Heart left ventricle (tissue), 16 donors: ENCODE measurements around the gene STIMATE. TPM values are rescaled to one million over a fixed set of nuclear protein-coding genes. Genes with fewer than 3 reads are reported as not detected.

Experiments used
- ATAC-seq, 4 donors: fragments of 200-7000 bp; cut with Tn5 transposase; one replicate each; pipeline ENCODE4 v1.9.1; 2020 to 2022; ENCODE audit warnings: moderate library complexity in 4 of 4, mild to moderate bottlenecking in 3 of 4, moderate number of reproducible peaks in 1 of 4
- DNase-seq, 5 donors: peaks; one replicate each; pipeline ENCODE4 v3.0.0-alpha.2; 2020
- H3K27ac ChIP-seq, 12 donors: fragments of 200-600 bp; sonication (generic) in 4 of 12; one replicate each; pipeline versions ENCODE4 v1.5.0 to v1.8.0; 2016 to 2022; ENCODE audit warnings: mild to moderate bottlenecking in 2 of 12
- H3K27me3 ChIP-seq, 9 donors: fragments of 200-600 bp; sonication (generic) in 2 of 9; one replicate each; pipeline versions ENCODE4 v1.5.1 to v1.8.0; 2016 to 2022; ENCODE audit warnings: mild to moderate bottlenecking in 3 of 9
- H3K36me3 ChIP-seq, 9 donors: fragments of 200-600 bp; sonication (generic) in 2 of 9; one replicate each; pipeline versions ENCODE4 v1.5.0 to v1.8.0; 2018 to 2022; ENCODE audit warnings: mild to moderate bottlenecking in 2 of 9
- H3K4me1 ChIP-seq, 12 donors: fragments of 200-600 bp; sonication (generic) in 4 of 12; one replicate each; pipeline versions ENCODE4 v1.5.0 to v1.8.0; 2016 to 2022; ENCODE audit warnings: mild to moderate bottlenecking in 3 of 12
- H3K4me3 ChIP-seq, 12 donors: fragments of 200-600 bp; sonication (generic) in 4 of 12; one replicate each; pipeline versions ENCODE4 v1.5.0 to v1.8.0; 2017 to 2022; ENCODE audit warnings: mild to moderate bottlenecking in 9 of 12, moderate library complexity in 4 of 12
- H3K9me3 ChIP-seq, 12 donors: fragments of 200-600 bp; sonication (generic) in 4 of 12; one replicate each; pipeline versions ENCODE4 v1.5.0 to v1.8.0; 2016 to 2022; ENCODE audit warnings: mild to moderate bottlenecking in 1 of 12
- POLR2A ChIP-seq, 2 donors: fragments of 450-650 bp; IDR thresholded peaks; one replicate each; pipeline ENCODE4 v1.6.1; 2017; ENCODE audit warnings: antibody characterized with exemption in 2 of 2, mild to moderate bottlenecking in 2 of 2, moderate library complexity in 2 of 2
- WGBS, 4 donors: extraction: QIAGEN DNeasy Blood & Tissue Kit in 2 of 4; methylation state at CpG; one replicate each; pipeline versions ENCODE4 v1.1.5 to v1.1.7; 2013 to 2018; 5-methylcytosine and 5-hydroxymethylcytosine counted together
- intact Hi-C, 10 donors: fragments of 100-400 bp; cut with DNase I; formaldehyde crosslinking; loops; one replicate each; pipeline versions ENCODE4 v1.11.1 to v1.14.2; 2022
- polyA plus RNA-seq, 2 donors: library from polyadenylated mRNA; stranded (reverse); fragments of 200-250 nt; gene quantifications; one replicate each; pipeline ENCODE4 v1.2.3, GENCODE V29; 2013
- total RNA-seq, 9 donors: library from RNA; depleted of rRNA in 2 of 9; stranded (reverse); fragments of >200 nt in 2 of 9; fragmentation: NEBNext Ultra II Directional in 3 of 9; extraction: Animal tissue kit (Norgen Biotek cat#: 25700) in 3 of 9; gene quantifications; one replicate each; pipeline versions ENCODE4 v1.1.0 to v1.2.4, GENCODE V29; 2016 to 2023
- TF ChIP-seq, protein P1 (sequence below), 12 donors: fragments of 200-600 bp; sonication (generic) in 4 of 12; IDR thresholded peaks; one replicate each; pipeline versions ENCODE4 v1.5.0 to v1.8.0; 2018 to 2022; ENCODE audit warnings: antibody characterized with exemption in 12 of 12, mild to moderate bottlenecking in 5 of 12
- donor health status: ischemic (EF 13 %, LVEDD 7.1; RV severe dilation, severe dysfunction).
- donor health status: healthy with polysubstance abuse.
- donor health status: DM: no; HTN: yes; CAD: no.
- donor health status: DM: no; HTN: no; CAD: no.
- donor health status: ischemic (EF 25% LVEDD 6.9; RV normal size, moderate dysfunction).
- donor health status: ischemic (EF 25% LVEDD 5.7; RV mildly dilated, moderate dysfunction).
- donor health status: healthy.
- donor health status: DM: yes; HTN: yes; CAD: no.
- donor health status: ischemic (EF 35%, LVEDD 5.7; RV mildly dilated, moderate dysfunction).
- donor health status: nonischemic (EF 11% LVEDD 7.7; RV severe dilation, severe dysfunction).
- donor health status: DM: yes; HTN: yes; CAD: no.
- donor health status: PGD.
- donor health status: ischemic (EF 29% LVEDD 5.4; RV normal size, mild dysfunction).
- donor health status: nonischemic (EF 23%, LVEDD 6.1; RV moderate dilation, normal function).

STIMATE gene
- total and polyA plus RNA-seq, 11 donors, result 3.4 to 17.1 (median 9.4) TPM

DNA sequence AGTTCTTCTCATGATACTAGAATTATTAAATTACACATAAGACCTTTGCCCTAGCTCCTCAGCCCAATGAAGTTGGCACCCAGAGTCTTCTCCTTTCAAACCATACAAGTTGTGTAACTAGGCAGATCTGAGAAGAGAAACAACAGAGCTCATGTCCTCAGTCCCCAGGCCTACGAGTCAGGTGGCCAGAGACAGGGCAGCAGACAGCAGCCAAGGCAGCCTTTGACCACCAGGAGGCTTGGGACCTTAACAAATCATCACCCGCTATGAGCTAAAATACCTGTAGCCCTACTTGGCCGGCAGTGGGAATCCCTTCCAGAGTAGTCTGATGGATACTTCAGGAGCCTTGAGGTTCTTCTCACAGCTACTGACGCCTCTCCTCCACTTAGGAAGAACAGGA lies 18.3 kb downstream of the STIMATE start:
- no peak for ATAC-seq
- H3K27me3 ChIP-seq, result no peaks in the 10 kb centered on the region
- peaks cover 0 to 9% (median 0%) of the 10 kb centered on the region in 12 donors for H3K4me1 ChIP-seq
- TF ChIP-seq, protein P1, sequence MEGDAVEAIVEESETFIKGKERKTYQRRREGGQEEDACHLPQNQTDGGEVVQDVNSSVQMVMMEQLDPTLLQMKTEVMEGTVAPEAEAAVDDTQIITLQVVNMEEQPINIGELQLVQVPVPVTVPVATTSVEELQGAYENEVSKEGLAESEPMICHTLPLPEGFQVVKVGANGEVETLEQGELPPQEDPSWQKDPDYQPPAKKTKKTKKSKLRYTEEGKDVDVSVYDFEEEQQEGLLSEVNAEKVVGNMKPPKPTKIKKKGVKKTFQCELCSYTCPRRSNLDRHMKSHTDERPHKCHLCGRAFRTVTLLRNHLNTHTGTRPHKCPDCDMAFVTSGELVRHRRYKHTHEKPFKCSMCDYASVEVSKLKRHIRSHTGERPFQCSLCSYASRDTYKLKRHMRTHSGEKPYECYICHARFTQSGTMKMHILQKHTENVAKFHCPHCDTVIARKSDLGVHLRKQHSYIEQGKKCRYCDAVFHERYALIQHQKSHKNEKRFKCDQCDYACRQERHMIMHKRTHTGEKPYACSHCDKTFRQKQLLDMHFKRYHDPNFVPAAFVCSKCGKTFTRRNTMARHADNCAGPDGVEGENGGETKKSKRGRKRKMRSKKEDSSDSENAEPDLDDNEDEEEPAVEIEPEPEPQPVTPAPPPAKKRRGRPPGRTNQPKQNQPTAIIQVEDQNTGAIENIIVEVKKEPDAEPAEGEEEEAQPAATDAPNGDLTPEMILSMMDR (IDR thresholded peaks at IDR 0.05), result no peak
- no peak for TF ChIP-seq POLR2A (IDR thresholded peaks at IDR 0.05)
- no peaks in the 10 kb centered on the region for H3K9me3 ChIP-seq
- no peak overlapping the region for H3K27ac ChIP-seq
- 75 to 97% (median 95%) methylated on average over 4 of the region's 4 CpGs for WGBS, 4 donors
- no peak for DNase-seq
- no peak overlapping the region for H3K4me3 ChIP-seq
- intact Hi-C loops, result no loop called here
- peaks cover 0 to 16% (median 6%) of the 10 kb centered on the region in 9 donors for H3K36me3 ChIP-seq

DNA sequence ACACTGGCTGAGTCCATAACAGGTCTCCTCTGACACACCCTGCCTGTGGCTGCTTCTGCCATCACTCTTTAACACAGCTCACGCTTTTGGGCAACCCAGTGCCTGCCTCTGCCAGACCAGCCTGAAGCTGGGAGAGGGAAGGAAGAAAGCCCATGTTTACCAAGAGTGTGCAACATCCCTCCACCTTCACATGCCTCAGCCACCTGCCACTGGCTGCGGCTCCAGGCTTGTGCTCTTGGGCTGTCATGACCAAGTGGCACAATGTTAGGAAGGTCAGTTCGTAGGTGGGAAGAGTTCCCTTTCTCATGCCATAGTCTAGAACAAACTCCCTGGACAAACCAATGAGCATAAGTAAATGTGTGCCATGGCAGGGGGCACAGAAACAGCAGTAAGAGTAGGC lies 20.3 kb downstream of the STIMATE start:
- WGBS, 4 donors, result 92 to 97% (median 95%) methylated on average over 3 of the region's 3 CpGs
- Histone ChIP-seq H3K4me3 (no peak overlapping the region), H3K9me3 (no peaks in the 10 kb centered on the region), H3K27me3 (no peaks in the 10 kb centered on the region), H3K4me1 (peaks cover 0 to 15% (median 0%) of the 10 kb centered on the region in 12 donors), H3K27ac (no peak overlapping the region), H3K36me3 (peaks cover 0 to 16% (median 6%) of the 10 kb centered on the region in 9 donors)
- no peak for DNase-seq
- intact Hi-C loops, result no loop called here
- TF ChIP-seq, protein P1 (IDR thresholded peaks at IDR 0.05), result no peak
- TF ChIP-seq POLR2A (IDR thresholded peaks at IDR 0.05), result no peak
- ATAC-seq, result no peak

DNA sequence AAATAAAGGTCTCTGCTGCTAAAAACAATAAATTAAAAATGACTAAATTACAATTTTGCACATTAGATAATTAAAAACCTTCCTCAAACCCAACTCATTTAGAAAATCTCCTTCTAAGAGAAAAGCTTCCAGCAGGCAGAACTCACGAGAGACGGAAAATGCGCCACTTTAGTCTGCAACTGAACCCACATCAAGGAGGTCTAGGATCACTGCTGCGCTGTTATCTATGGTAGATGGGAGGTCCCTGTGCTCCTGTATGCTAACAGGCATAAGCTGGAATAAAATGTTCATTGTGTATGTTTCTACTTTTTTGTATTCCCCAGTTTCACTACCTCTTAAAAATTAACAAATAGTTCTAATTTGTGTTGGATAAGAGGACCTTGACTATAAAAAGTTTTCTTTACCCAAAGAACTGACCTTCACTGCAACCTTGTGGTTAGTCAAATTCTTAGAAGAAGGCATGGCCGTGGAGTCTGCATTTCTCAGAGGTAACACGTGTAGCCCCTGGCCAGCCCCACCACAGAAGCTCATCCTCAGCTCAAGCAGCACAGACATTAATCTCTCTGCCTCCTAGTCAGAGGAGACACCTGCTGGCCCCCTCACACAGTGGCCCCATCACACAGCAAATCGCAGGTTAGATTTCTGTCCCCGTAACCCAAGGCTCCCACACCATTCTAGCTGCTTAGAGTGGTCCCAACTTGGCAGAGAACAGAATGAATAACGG lies 22.3 kb downstream of the STIMATE start:
- intact Hi-C loops, result no loop called here

DNA sequence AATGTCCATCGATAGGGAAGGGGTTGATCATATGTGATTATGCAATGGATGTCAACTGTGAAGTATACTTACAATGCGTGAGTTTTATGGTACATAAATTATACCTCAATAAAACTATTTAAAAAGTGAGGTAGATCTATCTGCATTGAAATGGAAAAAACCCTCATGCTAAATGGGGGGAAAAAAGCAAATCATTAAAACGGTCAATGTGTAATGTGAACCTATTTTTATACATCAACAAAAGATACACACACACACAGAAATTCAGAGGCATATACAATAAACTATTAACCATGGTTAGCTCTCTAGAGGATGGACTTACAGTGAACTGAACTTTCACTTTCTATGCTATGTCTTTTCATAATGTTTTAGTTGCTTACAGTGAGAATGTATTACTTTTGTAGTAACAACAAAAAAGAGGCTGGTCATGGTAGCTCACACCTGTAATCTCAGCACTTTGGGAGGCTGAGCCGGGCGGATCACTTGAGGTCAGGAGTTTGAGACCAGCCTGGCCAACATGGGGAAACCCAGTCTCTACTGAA lies 23.1 kb downstream of the STIMATE start:
- Histone ChIP-seq H3K27me3 (no peaks in the 10 kb centered on the region), H3K27ac (no peak overlapping the region), H3K9me3 (no peaks in the 10 kb centered on the region), H3K36me3 (peaks cover 0 to 8% (median 0%) of the 10 kb centered on the region in 9 donors), H3K4me3 (no peak overlapping the region), H3K4me1 (peaks cover 0 to 15% (median 0%) of the 10 kb centered on the region in 12 donors)
- DNase-seq (no peak), ATAC-seq (no peak)
- intact Hi-C loops, result no loop called here
- WGBS, 4 donors, result 83 to 94% (median 88%) methylated on average over 5 of the region's 5 CpGs
- TF ChIP-seq, protein P1 (IDR thresholded peaks at IDR 0.05), result no peak
- no peak for TF ChIP-seq POLR2A (IDR thresholded peaks at IDR 0.05)

More for the DNA sequence above, 22.3 kb downstream of the STIMATE start:
- Histone ChIP-seq H3K27ac (no peak overlapping the region), H3K27me3 (no peaks in the 10 kb centered on the region), H3K4me1 (peaks cover 0 to 15% (median 0%) of the 10 kb centered on the region in 12 donors), H3K9me3 (no peaks in the 10 kb centered on the region), H3K36me3 (peaks cover 0 to 9% (median 3%) of the 10 kb centered on the region in 9 donors), H3K4me3 (no peak overlapping the region)
- DNase-seq (no peak), ATAC-seq (no peak)
- WGBS, 4 donors, result 85 to 92% (median 88%) methylated on average over 7 to 9 of the region's 9 CpGs
- TF ChIP-seq, protein P1 (IDR thresholded peaks at IDR 0.05), result no peak
- no peak for TF ChIP-seq POLR2A (IDR thresholded peaks at IDR 0.05)
